Stimulated activated CD4-positive, alpha-beta T cell treated with anti-CD3 and anti-CD28 coated beads, Interleukin-2, amount 100 ng/mL, for 4 hours (primary cell): ENCODE data around the gene SLCO4A1.
"Not testable (repeated sequence)": the region's sequence is repeated elsewhere in the genome, so short reads cannot be mapped to it uniquely, and the experiment has no call there.

Experiments used
- DNase-seq: peaks from one replicate; pipeline ENCODE4 v3.0.0-alpha.2; 2020; ENCODE audit warnings: low read depth

SLCO4A1 gene

DNA sequence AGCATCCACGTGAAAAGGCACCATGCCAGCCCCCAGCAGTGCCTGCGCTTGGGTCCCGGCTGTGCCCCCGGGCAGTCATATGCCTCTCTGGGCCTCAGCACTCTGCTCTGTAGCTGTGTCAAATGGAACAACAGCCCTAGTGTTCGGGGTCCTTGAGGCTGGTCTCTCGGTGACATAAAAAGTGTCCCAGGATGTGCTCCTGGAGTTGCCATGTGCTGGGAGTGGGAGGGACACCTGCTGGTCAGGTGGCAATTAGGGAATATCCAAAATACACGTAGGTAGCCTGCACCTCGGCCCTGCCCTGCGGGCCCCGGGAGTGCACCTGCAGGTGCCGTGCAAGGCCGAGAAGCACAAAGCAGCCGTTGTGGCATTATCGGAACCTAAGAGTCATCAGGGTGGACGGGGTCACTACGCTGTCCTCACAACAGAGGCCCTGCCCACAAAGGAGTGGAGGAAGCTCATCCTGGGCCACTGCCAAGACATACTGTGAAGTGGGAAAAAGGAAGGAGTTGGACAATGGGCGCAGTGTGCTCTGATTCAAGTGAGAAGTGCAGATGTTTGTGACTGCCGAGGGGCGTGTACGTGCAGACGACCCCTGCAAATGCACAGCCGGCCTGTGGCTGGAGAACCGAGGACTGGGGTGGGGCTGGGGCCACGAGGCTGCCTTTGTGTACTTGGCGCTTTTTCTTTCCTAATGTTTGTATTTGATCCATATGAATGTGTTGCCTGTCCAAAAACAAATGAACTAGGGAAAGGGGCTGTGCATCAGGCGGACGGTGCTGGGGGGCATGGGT lies 24.6 kb downstream of the SLCO4A1 start:
- no peak for DNase-seq

- DNase-seq: no peak
These were observed 25.5 kb downstream of the SLCO4A1 start for GRCh38 chr20:62667530-62668440.

DNA sequence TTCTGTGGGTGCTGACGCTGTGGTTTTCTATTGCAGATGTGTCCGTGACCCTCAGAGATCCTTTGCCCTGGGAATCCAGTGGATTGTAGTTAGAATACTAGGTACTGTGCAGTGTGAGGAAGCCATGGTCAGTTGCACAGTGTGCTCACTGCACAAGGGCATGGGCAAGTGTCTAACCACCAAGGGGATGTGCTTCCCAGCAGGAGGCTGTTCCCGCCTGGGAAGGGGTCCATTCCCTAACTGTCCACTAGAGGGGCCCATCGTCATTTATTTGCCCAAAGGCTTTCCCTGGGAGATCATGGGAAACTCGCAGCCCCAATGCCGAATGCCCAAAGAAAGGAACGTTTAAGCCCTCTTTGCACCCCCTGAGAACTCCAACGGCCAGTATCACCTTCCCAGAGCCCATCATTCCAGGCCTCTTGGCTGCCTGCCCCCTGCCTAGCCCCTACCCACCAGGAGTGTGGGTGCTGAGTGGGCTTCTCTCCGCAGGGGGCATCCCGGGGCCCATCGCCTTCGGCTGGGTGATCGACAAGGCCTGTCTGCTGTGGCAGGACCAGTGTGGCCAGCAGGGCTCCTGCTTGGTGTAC lies 26.2 kb downstream of the SLCO4A1 start:
- DNase-seq: peak; percentile 9

GRCh38 chr20:62669249-62669648 lies 26.9 kb downstream of the SLCO4A1 start:
- DNase-seq: no peak

DNA sequence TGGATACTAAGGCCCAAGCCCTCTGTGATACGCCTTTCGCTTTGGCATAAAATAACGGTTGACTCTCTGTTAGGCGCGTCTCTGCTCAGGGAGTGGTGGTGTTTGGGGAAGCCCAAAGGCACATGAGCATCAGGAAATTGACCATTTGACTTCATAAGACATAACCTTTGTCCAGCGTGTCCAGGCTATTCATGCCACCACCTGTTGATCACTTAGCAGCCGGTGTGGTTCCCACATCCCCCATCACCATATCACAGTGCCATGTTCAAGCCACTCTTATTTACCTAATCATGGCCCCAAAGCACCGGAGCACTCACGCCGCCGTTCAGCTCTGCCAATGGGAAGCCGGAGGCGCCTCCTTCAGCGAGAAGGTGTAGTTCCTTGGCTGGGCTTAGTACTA lies 27.9 kb downstream of the SLCO4A1 start:
- DNase-seq: no peak

DNA sequence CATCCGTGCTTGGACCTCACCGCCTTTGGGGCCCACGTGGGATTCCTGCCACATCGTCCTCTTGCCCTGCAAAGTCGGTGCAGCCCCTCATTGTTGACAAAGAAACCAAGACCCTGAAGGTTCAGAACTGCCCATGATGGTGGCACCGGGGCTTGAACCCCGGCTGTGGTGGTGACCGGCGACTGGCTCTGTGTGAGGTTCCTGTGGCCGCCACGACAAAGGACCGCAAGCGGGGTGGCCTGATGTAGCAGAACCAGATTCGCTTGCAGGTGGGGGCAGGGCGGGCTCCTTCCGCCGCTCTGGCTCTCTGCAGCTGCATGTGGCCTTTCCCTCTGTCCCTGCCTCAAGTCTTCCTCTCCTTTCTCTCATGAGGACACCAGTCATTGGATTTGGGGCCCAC lies 28.7 kb downstream of the SLCO4A1 start:
- DNase-seq: no peak

DNA sequence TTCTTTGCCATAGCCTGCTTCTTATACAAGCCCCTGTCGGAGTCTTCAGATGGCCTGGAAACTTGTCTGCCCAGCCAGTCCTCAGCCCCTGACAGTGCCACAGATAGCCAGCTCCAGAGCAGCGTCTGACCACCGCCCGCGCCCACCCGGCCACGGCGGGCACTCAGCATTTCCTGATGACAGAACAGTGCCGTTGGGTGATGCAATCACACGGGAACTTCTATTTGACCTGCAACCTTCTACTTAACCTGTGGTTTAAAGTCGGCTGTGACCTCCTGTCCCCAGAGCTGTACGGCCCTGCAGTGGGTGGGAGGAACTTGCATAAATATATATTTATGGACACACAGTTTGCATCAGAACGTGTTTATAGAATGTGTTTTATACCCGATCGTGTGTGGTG lies 29.5 kb downstream of the SLCO4A1 start:
- no peak for DNase-seq

GRCh38 chr20:62674370-62674769 lies 32.1 kb downstream of the SLCO4A1 start:
- no peak for DNase-seq

DNA sequence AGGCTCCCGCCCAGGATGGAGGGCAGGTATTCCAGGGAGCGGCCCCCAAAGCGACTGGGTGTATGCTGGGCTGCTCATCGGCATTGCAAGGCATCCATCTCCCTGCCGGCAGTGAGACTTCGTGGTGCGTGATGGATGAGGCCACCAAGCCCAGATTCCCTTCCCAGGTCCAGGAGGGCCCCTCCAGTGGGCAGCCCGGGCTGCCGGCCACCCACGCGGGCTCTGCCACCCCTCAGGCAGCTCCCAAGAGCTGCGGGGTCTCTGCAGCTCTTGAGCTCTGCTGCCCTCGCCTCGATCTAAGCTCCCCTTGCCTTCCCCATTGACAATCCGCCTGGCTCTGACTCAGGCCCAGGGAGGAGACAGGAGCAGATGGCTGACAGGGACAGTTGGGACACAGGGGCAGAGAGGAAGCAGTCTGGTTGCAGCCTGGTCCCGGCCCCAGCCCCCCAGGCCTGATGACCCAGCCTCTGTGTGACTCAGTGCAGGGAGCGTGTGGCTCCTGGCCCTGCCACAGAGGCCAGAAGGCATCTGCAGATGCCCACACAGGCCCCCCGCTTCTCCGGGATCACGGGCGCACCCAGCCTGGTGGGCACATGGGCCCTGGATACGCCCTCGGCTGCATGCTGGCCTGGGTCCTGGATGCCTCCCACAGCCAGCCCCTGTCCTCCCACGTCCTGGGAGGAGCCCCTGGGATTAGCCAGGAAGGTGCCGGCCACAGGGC lies 33.0 kb downstream of the SLCO4A1 start:
- DNase-seq: no peak

DNA sequence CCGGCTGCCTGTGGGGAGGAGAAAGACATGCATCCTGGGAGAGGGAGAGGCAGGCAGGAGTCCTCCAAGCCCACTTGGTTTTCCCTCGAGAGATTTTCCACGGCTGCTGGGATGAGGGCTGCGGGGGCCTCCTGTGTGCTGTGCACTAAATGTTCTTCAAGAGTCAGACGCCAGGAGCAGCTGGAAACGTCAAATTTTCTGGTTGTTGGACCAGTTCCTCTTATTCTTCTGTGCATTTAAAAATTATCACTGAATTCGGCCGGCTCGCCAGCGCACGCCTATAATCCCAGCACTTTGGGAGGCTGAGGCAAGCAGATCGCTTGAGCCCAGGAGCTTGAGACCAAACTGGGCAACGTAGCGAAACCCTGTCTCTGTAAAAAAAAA lies 33.6 kb downstream of the SLCO4A1 start:
- DNase-seq: no peak

DNA sequence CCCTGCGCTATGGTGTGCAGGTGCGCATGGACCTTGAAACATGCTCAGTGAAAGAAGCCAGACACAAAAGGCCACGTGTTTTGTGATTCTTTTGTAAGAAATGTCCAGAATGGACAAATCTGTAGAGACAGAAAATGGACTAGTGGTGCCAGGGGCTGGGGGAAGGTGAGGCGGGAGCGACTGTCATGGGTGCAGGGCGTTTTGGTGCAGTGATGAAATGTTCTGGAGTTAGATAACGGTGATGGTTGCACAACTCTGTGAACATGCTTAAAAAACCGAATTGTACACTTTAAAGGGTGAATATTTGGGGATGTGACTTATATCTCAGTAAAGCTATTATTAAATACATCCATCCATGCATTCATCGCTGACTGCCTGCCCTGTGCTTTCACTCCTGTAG lies 34.7 kb downstream of the SLCO4A1 start:
- no peak for DNase-seq

DNA sequence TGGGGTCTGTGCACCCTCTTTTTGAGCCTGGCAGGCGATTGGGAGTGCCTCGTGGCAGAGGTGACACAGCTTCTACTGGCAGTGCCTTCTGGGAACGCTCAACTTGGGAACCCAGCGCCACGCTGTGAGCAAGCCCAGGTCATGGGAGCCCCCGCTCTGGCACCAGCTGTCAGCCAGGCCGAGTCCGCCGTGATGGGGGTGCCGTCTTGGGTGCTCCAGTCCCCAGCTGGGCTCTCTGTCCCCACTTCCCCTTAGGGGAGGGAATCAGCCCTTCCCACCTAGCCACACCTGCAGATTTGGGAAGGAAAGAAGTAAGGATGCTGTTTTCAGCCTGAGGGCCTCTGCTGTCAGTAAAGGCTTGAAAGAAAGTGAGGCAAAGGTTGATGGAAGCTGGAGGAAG lies 35.4 kb downstream of the SLCO4A1 start:
- no peak for DNase-seq

DNA sequence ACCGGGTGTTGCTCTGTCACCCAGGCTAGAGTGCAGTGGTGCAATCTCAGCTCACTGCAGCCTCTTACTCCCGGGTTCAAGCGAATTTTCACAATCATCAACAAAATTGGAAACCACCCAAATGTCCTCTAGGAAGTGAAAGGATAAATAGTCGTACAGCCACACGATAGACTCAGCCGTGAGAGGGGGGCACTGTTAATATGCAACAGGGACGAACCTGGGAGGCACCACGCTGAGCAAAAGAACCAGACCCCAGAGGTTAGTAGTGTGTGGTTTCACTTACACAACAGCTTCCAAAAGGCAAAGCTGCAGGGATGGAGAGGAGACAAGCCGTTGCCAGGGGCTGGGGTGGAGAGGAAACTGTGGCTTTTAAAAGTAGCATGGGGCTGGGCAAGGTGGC lies 36.2 kb downstream of the SLCO4A1 start:
- no peak for DNase-seq

DNA sequence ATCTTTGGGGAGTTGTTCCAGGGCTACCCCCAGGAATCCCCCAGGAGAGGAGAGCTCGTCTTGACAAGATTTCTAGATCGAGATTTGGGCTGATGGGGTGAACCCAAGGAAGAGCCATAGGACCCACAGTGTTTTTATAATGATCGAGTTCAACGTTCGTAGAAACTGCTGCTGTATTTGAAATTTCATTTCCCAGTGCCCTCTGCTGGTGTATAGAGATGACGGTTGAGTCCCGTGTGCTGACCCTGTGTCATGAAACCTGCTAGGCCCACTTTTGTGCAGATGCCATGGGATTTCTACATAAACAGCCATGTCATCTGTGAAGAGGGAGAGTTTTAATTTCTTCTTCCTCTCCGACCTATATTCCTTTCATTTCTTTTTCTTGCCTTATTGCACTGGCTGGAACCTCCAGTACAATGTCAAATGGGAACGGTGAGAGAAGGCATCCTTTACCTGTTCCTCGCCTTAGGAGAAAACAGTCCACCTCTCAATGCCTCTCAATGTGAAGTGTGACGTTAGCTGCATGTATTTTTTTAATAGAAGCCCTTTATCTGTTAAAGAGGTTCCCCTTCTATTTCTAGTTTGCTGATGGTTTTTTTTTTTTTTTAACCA lies 37.8 kb downstream of the SLCO4A1 start:
- no peak for DNase-seq

DNA sequence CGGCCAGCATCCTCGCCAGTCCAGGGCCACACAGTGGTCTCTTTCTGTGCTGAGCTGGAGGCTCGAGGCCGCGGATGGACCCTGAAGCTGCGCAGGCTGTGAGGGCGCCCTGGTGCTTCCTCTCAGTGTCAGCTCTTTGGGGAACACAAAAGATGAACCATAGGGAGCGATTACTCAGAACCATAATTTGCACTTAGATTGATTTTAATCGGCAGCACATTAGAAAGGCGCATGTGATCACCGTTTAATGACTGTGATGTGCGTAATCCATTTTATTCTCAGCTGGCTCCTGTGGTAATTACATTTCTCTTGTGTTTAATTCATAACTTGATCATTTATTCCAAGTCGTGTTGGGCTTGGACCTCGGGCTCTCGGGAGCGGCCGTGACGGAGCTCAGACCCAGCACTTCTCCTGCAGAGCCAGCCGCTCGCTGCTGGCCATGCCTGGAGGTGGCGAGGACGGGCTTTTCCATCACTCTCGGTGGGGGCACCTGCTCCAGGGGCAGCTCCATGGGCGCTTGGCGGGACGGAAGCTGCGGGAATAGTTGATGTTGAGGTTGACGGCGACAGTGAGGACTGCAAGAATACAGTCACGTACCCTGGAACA lies 40.7 kb downstream of the SLCO4A1 start:
- DNase-seq: no peak

- not testable (repeated sequence) for DNase-seq
These were observed 41.5 kb downstream of the SLCO4A1 start for GRCh38 chr20:62683660-62684322.

DNA sequence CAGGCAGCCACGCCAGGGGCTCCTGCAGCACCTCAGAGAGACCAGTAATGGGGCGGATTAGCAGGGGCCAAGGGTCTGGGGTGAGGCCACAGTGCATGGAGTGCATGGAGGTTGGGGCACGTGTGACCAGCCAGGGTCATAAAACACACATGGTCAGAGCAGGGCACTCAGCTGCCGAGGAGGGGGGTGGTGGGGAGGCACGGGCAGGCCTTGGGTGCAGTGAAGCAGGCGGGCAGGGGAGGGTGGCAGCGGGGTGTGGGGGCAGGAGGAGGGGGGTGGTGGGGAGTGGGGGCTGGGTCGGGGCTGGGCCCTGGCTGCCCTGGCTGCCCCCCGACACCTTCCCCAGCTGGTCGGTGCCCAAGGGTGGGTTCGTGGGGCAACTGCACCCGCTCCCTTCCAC lies 42.7 kb downstream of the SLCO4A1 start:
- no peak for DNase-seq

- DNase-seq: no peak
These were observed 43.7 kb downstream of the SLCO4A1 start for GRCh38 chr20:62685781-62686555.

- no peak for DNase-seq
These were observed 44.8 kb downstream of the SLCO4A1 start for GRCh38 chr20:62686869-62687830.
